BLaER1 (cell line): ENCODE results near the gene MAP3K1.
A peak's percentile ranks its signal among the peaks of the same experiment; 100 is the strongest.

Experiments
- H3K27ac ChIP-seq: shearing (Covaris generic); formaldehyde crosslinking; 2 replicates; pipeline ENCODE4 v1.8.1; 2022
- H3K27me3 ChIP-seq: shearing (Covaris generic); formaldehyde crosslinking; 2 replicates; pipeline ENCODE4 v1.8.1; 2022
- H3K36me3 ChIP-seq: shearing (Covaris generic); formaldehyde crosslinking; 2 replicates; pipeline ENCODE4 v1.8.1; 2022
- H3K4me1 ChIP-seq: shearing (Covaris generic); formaldehyde crosslinking; 2 replicates; pipeline ENCODE4 v1.8.1; 2022
- H3K4me2 ChIP-seq: shearing (Covaris generic); formaldehyde crosslinking; 2 replicates; pipeline ENCODE4 v1.8.1; 2022
- H3K4me3 ChIP-seq: shearing (Covaris generic); formaldehyde crosslinking; 2 replicates; pipeline ENCODE4 v1.8.1; 2022
- H3K9ac ChIP-seq: shearing (Covaris generic); formaldehyde crosslinking; 2 replicates; pipeline ENCODE4 v1.8.1; 2022
- H3K9me3 ChIP-seq: shearing (Covaris generic); formaldehyde crosslinking; 2 replicates; pipeline ENCODE4 v1.8.1; 2022
- H4K20me1 ChIP-seq: shearing (Covaris generic); formaldehyde crosslinking; 2 replicates; pipeline ENCODE4 v1.8.1; 2022
- Cebpa-rat ChIP-seq: shearing (Covaris generic); IDR thresholded peaks from 2 replicates; pipeline ENCODE4 v1.8.1; 2022

MAP3K1 gene

DNA sequence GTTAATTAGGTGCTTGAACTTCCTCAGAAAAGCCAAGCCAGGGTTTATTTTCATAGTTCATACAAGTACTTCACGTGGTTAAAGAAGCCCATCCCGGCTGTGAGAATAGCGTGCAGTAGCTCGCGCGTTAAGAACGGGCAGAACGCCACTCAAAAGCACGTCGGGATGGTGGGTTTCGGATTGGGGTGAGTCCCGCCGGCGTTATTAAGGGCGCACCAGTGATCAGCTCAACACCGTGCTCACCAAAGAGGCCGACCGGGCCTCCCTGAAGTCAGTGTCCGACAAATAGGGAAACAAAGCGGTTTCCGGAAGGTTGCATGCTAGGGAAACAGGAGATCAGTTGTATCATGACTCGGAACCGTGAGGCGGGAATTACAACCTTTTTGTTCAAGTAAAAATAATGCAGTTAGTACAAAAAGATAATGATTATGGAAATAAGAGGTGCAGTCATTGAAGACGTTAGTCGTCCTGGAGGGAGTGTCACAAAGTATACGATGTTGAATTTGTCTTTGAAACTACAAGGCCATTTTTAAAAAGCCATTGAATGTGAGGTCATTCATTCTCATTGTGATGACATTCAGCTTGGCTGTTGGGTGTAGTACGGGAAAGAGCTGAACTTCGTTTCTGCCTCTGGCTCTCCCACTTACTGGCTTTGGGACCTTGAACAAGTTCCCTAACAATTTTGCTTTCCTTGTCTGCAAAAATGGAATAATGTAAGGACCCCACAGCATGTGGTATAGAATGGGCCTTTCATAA is 95.0 kb downstream of the MAP3K1 start:
- peak overlapping the region; percentile 92 for H3K4me2 ChIP-seq
- H3K36me3 ChIP-seq, result no peaks in the 10 kb centered on the region; the same call in 1 of the 2 replicates
- peaks cover 4% of the 10 kb centered on the region; the same call in 1 of the 2 replicates for H3K9me3 ChIP-seq
- H3K27me3 ChIP-seq, result peaks cover 23% of the 10 kb centered on the region
- peak overlapping the region; percentile 72 for H3K4me3 ChIP-seq
- H3K27ac ChIP-seq, result peak overlapping the region; percentile 79
- TF ChIP-seq Cebpa-rat, result no peak
- H3K9ac ChIP-seq, result peak overlapping the region; percentile 83
- peaks cover 25% of the 10 kb centered on the region for H3K4me1 ChIP-seq
- no peaks in the 10 kb centered on the region for H4K20me1 ChIP-seq

DNA sequence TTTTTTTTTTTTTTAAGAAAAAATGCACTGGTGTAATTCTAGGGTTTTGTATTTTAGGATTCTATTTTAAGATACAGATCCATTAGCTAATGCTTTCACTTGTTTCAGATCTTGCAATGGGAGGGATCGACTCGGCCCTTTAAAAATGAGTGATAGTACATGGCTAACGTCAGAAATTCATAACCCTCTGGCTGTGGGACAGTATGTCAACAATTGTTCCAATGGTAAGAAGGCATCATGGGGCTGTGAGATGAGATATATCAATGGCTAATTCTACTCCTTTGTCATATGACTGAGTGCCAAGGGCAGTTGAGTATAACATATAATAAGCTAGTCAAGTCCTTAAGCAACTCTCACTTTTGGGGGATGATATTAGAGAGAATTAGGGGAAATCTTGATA is 98.4 kb downstream of the MAP3K1 start:
- Histone ChIP-seq H3K27me3 (peaks cover 6% of the 10 kb centered on the region), H3K4me2 (no peak overlapping the region), H3K4me3 (no peak overlapping the region), H4K20me1 (peaks cover 7% of the 10 kb centered on the region; the same call in 1 of the 2 replicates), H3K36me3 (peaks cover 13% of the 10 kb centered on the region; the same call in 1 of the 2 replicates), H3K9ac (no peak overlapping the region), H3K27ac (no peak overlapping the region), H3K4me1 (peaks cover 15% of the 10 kb centered on the region), H3K9me3 (no peaks in the 10 kb centered on the region)
- no peak for TF ChIP-seq Cebpa-rat

DNA sequence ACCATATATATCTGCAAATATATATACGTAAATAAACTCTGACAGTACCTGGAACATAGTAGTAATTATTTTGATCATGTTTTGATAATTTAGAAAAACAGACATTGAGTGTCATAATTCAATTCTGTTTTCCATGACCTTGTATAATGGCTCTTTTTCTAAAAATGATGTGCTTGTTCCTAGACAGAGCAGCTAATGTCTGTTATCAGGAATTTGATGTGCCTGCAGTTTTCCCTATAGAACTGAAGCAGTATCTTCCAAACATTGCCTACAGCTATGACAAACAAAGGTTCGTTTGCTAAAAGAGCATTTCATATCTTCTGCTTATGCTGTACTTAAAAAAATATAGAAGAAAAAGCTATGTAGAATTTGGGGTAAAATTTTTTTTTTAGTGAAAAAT is 99.3 kb downstream of the MAP3K1 start:
- Histone ChIP-seq H3K36me3 (peaks cover 13% of the 10 kb centered on the region; the same call in 1 of the 2 replicates), H3K4me3 (no peak overlapping the region), H3K27ac (no peak overlapping the region), H3K9me3 (no peaks in the 10 kb centered on the region), H3K9ac (no peak overlapping the region), H3K4me2 (no peak overlapping the region), H4K20me1 (peaks cover 7% of the 10 kb centered on the region; the same call in 1 of the 2 replicates), H3K4me1 (peaks cover 14% of the 10 kb centered on the region), H3K27me3 (no peaks in the 10 kb centered on the region)
- no peak for TF ChIP-seq Cebpa-rat

DNA sequence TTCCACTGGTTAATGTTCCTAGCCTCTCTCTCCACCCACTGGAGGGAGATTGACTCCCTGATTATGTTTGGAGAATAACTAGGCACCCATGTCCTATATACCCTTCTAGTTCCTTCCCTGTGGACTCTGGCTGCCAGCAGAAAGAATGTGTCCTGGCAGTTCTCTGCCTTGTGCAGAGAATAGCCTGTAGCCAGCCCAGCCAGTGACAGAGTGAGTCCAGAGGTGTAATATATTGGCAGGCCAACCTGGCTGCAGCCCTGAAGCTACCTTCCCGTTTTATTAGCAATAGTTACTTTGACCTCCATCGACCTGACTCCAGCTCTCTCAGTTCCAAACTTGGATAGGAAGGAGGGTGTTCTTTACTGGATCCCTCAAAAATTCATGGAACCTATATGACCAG is 102.2 kb downstream of the MAP3K1 start:
- Histone ChIP-seq H3K4me2 (no peak overlapping the region), H3K4me1 (no peaks in the 10 kb centered on the region), H3K36me3 (peaks cover 27% of the 10 kb centered on the region), H3K9ac (no peak overlapping the region), H3K4me3 (no peak overlapping the region), H3K9me3 (no peaks in the 10 kb centered on the region), H3K27ac (no peak overlapping the region), H3K27me3 (no peaks in the 10 kb centered on the region), H4K20me1 (peaks cover 29% of the 10 kb centered on the region; the same call in 1 of the 2 replicates)
- TF ChIP-seq Cebpa-rat, result no peak

DNA sequence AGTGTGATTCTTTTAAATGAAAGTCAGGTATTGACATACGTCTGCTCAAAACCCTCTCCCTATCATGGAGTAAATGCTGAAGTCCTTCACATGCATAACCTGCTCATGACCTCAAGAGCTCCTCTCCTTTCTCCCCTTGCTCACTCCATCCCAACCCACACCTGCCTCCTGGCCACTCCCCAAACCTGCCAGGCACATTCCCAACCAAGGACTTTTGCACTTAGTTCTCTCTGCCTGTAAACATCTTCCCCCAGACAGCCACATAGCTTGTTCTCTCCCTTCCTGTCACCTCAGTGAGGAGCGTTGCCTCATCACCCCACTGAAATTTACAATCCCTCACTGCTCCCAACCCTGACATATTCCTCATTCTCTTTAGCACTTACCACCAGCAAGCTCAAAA is 102.7 kb downstream of the MAP3K1 start:
- Histone ChIP-seq H3K27me3 (no peaks in the 10 kb centered on the region), H3K4me3 (no peak overlapping the region), H3K27ac (no peak overlapping the region), H3K9me3 (no peaks in the 10 kb centered on the region), H4K20me1 (peaks cover 34% of the 10 kb centered on the region; the same call in 1 of the 2 replicates), H3K36me3 (peaks cover 33% of the 10 kb centered on the region), H3K4me1 (no peaks in the 10 kb centered on the region), H3K4me2 (no peak overlapping the region), H3K9ac (no peak overlapping the region)
- TF ChIP-seq Cebpa-rat, result no peak

DNA sequence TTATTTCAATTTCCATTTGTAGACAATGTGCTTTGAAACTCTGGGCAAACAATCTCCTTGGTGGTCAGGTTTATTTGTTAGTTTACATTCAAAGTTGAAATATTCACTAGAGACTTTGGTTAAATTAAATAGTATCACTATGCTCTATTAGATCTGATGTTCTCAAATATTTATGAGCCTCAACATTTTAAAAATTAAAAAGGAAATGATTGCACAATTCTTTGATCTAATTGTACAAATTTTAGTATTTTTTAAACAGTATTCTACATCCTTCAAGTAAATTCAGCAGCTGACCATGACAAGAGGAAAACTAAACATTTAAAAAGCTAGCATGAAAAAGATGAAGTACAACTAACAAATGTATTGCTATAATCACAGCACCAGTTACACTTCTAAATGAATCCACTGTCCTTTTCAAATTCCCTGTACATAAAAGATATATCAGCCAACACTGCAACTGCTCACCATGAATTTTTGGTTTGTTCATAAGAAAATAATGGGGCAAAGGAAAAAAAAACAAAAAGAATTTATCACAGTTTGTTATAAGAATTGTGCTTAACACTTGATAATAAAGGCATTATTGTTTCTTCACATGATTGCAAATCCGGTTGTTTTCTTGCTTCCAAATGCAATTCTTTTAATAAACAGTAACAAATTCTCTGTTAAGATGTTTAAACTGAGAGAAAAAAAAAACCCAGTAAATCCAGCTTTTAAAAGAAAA is 104.8 kb downstream of the MAP3K1 start:
- Histone ChIP-seq H3K4me2 (no peak overlapping the region), H3K4me3 (no peak overlapping the region), H3K36me3 (peaks cover 53% of the 10 kb centered on the region), H3K4me1 (no peaks in the 10 kb centered on the region), H4K20me1 (peaks cover 39% of the 10 kb centered on the region; the same call in 1 of the 2 replicates), H3K9me3 (no peaks in the 10 kb centered on the region), H3K27ac (no peak overlapping the region), H3K27me3 (no peaks in the 10 kb centered on the region), H3K9ac (no peak overlapping the region)
- no peak for TF ChIP-seq Cebpa-rat

DNA sequence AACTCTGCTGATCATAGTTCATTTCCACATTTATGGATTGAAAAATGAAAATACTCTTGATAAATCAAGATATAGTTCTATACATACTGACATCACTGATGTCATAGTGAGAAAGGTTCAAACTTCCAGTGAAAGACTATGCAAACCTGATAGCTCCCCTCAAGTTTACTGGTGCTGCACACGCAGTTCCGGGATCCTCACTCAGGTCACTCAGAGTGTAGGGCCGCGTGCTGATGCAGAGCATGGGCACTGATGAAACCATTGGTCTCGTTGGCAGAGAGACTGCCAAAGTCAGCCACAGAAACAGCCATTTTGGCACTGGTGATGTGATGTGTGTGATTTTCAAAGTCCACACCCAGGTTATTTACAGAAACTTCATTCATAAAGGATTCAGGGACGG is 107.6 kb downstream of the MAP3K1 start:
- Histone ChIP-seq H3K36me3 (peaks cover 72% of the 10 kb centered on the region), H3K4me3 (no peak overlapping the region), H3K27ac (no peak overlapping the region), H3K9ac (no peak overlapping the region), H3K27me3 (no peaks in the 10 kb centered on the region), H3K4me2 (no peak overlapping the region), H4K20me1 (peaks cover 37% of the 10 kb centered on the region; the same call in 1 of the 2 replicates), H3K9me3 (no peaks in the 10 kb centered on the region), H3K4me1 (no peaks in the 10 kb centered on the region)
- TF ChIP-seq Cebpa-rat, result no peak

DNA sequence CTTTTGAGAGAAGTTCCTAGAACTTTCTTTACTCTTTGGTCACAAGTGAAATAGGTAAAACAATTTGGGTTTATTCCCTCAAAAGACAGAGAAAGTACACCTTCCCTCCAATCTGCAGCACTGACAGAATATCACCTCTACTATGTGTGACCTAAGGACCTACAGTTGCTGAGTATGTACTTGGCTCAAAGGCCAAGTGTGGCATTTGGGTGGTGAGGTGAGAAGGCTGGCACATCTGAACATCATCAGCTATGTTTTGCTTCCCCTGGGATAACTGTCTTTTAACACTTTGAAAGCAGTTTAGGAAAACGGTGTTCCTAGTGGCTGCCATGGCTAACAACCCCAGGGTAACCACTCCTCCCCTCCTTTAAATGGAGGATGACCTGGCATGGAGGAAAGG is 119.0 kb downstream of the MAP3K1 start:
- H3K36me3 ChIP-seq, result peaks cover 87% of the 10 kb centered on the region
- no peak for TF ChIP-seq Cebpa-rat

DNA sequence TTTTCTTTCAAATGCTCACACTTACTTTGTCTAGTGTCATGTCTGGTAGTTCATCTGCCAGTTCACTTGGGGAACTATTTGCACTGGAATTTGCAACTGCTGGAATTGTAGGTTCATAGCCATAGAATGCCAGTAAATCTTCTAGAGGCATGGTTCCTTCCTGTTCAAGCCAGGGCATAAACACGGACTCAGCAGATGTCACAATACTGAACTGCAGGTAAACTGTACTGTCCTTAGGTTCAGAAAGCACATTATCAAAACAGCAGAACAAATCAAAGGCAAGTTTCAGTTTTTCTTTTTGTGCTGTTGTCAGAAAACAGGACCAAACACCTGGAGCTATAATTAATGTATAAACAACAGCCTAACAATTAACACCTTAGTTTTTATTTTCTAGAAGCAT is 123.5 kb downstream of the MAP3K1 start:
- Histone ChIP-seq H3K4me2 (no peak overlapping the region), H3K36me3 (peaks cover 98% of the 10 kb centered on the region), H3K4me3 (no peak overlapping the region), H3K27ac (no peak overlapping the region), H3K27me3 (no peaks in the 10 kb centered on the region), H3K9me3 (no peaks in the 10 kb centered on the region), H3K9ac (no peak overlapping the region), H3K4me1 (no peaks in the 10 kb centered on the region), H4K20me1 (peaks cover 56% of the 10 kb centered on the region)
- TF ChIP-seq Cebpa-rat, result no peak

More for the DNA sequence above, 119.0 kb downstream of the MAP3K1 start:
- no peaks in the 10 kb centered on the region for H3K27me3 ChIP-seq
- H3K9me3 ChIP-seq, result no peaks in the 10 kb centered on the region
- H3K4me3 ChIP-seq, result no peak overlapping the region
- H3K27ac ChIP-seq, result no peak overlapping the region
- no peak overlapping the region for H3K4me2 ChIP-seq
- H4K20me1 ChIP-seq, result peaks cover 18% of the 10 kb centered on the region; the same call in 1 of the 2 replicates
- no peaks in the 10 kb centered on the region for H3K4me1 ChIP-seq
- H3K9ac ChIP-seq, result no peak overlapping the region

DNA sequence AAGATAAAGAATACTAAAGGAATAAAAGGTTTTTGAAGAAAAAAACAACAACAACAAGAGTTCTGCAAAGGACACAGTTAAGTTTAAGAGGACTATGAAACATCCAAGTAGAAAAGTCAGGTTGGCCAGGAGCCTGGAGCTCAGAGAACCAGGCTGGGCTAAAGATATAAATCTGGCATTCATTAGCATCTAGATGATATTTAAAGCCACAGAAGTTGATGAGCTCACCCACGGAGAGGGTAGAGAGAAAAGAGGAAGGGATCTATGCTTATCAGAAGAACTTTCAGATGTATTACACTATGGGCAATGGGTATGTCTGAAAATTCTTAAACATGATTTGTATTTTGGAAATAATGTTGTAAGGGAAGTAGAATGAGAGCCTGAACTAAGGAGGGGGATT is 126.6 kb downstream of the MAP3K1 start:
- H3K9ac ChIP-seq, result no peak overlapping the region
- H3K36me3 ChIP-seq, result peaks cover 99% of the 10 kb centered on the region
- TF ChIP-seq Cebpa-rat, result no peak

More for the DNA sequence above, 126.6 kb downstream of the MAP3K1 start:
- no peak overlapping the region for H3K4me3 ChIP-seq
- peaks cover 58% of the 10 kb centered on the region for H4K20me1 ChIP-seq
- no peak overlapping the region for H3K27ac ChIP-seq
- no peaks in the 10 kb centered on the region for H3K9me3 ChIP-seq
- no peak overlapping the region for H3K4me2 ChIP-seq
- H3K27me3 ChIP-seq, result no peaks in the 10 kb centered on the region
- no peaks in the 10 kb centered on the region for H3K4me1 ChIP-seq
